EL (cell line): ENCODE measurements around the gene EIF5B.

Experiments
- DNase-seq: peaks from one replicate; pipeline ENCODE4 v3.0.0-alpha.2; 2016

Gene EIF5B

GRCh38 chr2:99374747-99375146, 37.6 kb downstream of the EIF5B start:
- no peak for DNase-seq

- no peak for DNase-seq
Measured at GRCh38 chr2:99376254-99376864, 39.2 kb downstream of the EIF5B start.

- DNase-seq, result no peak
Measured at GRCh38 chr2:99377879-99378278, 40.7 kb downstream of the EIF5B start.

GRCh38 chr2:99380376-99381010, 43.3 kb downstream of the EIF5B start:
- peak; percentile 31 for DNase-seq

GRCh38 chr2:99382143-99382542, 45.0 kb downstream of the EIF5B start:
- no peak for DNase-seq

GRCh38 chr2:99386011-99386410, 48.8 kb downstream of the EIF5B start:
- DNase-seq, result no peak

GRCh38 chr2:99388892-99389291, 51.7 kb downstream of the EIF5B start:
- no peak for DNase-seq

GRCh38 chr2:99389371-99389770, 52.2 kb downstream of the EIF5B start:
- peak; percentile 67 for DNase-seq

GRCh38 chr2:99389946-99390345, 52.8 kb downstream of the EIF5B start:
- peak; percentile 41 for DNase-seq

- DNase-seq, result no peak
Measured at GRCh38 chr2:99395589-99396130, 58.5 kb downstream of the EIF5B start.

- no peak for DNase-seq
Measured at GRCh38 chr2:99397266-99397920, 60.2 kb downstream of the EIF5B start.

GRCh38 chr2:99398303-99398702, 61.1 kb downstream of the EIF5B start:
- DNase-seq, result no peak

- DNase-seq, result no peak
Measured at GRCh38 chr2:99399063-99399462, 61.9 kb downstream of the EIF5B start.

GRCh38 chr2:99399795-99400194, 62.6 kb downstream of the EIF5B start:
- no peak for DNase-seq

GRCh38 chr2:99401841-99402240, 64.7 kb downstream of the EIF5B start:
- no peak for DNase-seq

- peak; percentile 47 for DNase-seq
Measured at GRCh38 chr2:99403084-99403483, 65.9 kb downstream of the EIF5B start.

- DNase-seq, result no peak
Measured at GRCh38 chr2:99403524-99403923, 66.3 kb downstream of the EIF5B start.

GRCh38 chr2:99404039-99404796, 67.0 kb downstream of the EIF5B start:
- DNase-seq, result no peak

GRCh38 chr2:99404797-99405669, 67.8 kb downstream of the EIF5B start:
- DNase-seq, result no peak

- DNase-seq, result no peak
Measured at GRCh38 chr2:99406137-99406536, 68.9 kb downstream of the EIF5B start.

GRCh38 chr2:99410276-99410675, 73.1 kb downstream of the EIF5B start:
- DNase-seq, result no peak

- DNase-seq, result no peak
Measured at GRCh38 chr2:99414566-99414965, 77.4 kb downstream of the EIF5B start.
